CD4-positive, alpha-beta T cell treated with Interleukin-21 for 1 hour (primary cell): ENCODE results near the gene OR56B1.

ENCODE experiments used
- DNase-seq: peaks from one replicate; pipeline ENCODE4 v3.0.0-alpha.2; 2020

Gene OR56B1

GRCh38 chr11:5737091-5737490, 843 bp downstream of the OR56B1 start:
- no peak for DNase-seq

GRCh38 chr11:5737670-5738392, 1.6 kb downstream of the OR56B1 start:
- DNase-seq = no peak

DNA sequence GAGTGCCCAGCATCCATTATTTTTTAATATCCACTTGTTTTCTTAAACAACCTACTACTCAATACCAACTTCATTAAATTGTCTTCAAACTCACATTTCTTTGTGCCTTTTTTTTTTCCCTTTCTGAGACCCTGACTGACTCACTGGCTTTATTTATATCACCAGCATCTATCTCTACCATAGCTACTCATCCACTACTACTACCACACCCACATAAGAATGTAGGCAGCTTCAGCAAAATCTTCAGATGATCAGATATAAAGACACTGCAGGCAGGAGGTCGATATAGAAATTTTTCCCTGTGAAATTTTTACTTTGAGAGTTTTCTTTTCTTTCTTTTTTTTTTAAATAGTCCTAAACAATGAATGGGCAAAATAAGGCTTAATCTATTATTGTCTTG, 2.2 kb downstream of the OR56B1 start:
- no peak for DNase-seq

GRCh38 chr11:5746614-5747013, 10.4 kb downstream of the OR56B1 start:
- DNase-seq = no peak

GRCh38 chr11:5749836-5750235, 13.6 kb downstream of the OR56B1 start:
- no peak for DNase-seq

DNA sequence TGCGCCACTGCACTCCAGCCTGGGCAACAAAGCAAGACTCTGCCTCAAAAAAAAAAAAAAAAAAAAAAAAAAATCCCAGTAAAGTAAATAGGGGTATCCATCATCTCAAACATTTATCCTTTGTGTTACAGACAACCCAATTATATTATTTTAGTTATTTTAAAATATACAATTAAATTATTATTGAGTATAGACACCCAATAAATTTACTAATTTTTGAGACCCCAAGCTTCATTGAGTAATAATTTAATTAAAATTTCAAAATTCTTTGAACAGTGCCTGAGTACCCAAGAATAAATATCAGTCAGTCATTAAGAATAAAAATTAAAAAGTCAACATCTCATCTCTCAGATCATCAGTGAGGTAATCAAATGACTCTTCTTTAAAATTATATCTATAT, 17.7 kb downstream of the OR56B1 start, which contains the start of gene OR52N4:
Gene OR52N4, plus strand, starts transcription at position 301 of the 400 bp plus-strand sequence. CDS start 498 bp downstream, outside the sequence.
- DNase-seq = no peak

- DNase-seq = no peak
Measured at GRCh38 chr11:5767056-5767455, 30.8 kb downstream of the OR56B1 start.

- no peak for DNase-seq
Measured at GRCh38 chr11:5783255-5783654, 47.0 kb downstream of the OR56B1 start, which contains the start of gene OR52N5. OR52N5 (minus strand) TSS chr11:5783355; CDS start chr11:5778634, 4,721 bp downstream.
